Breast epithelium (tissue), 4 donors: ENCODE results near the gene MAP3K12. TPM values are rescaled to one million over a fixed set of nuclear protein-coding genes. Genes with fewer than 3 reads are reported as not detected.
A peak's percentile ranks its signal among the peaks of the same experiment; 100 is the strongest.
"Not testable (repeated sequence)": the region's sequence is repeated elsewhere in the genome, so short reads cannot be mapped to it uniquely, and the experiment has no call there.

Experiments used
- DNase-seq, 2 donors: peaks; one replicate each; pipeline ENCODE4 v3.0.0-alpha.2; 2019; ENCODE audit warnings: low spot score in 2 of 2
- H3K27ac ChIP-seq, 2 donors: fragments of 200-600 bp; sonication (generic) in 1 of 2; one replicate each; pipeline ENCODE4 v1.5.1; 2016 to 2019; ENCODE audit warnings: mild to moderate bottlenecking in 1 of 2
- H3K27me3 ChIP-seq, 2 donors: fragments of 200-600 bp; sonication (generic) in 1 of 2; one replicate each; pipeline versions ENCODE4 v1.5.1 to v1.6.0; 2017 to 2019; ENCODE audit warnings: control low read depth in 1 of 2, mild to moderate bottlenecking in 1 of 2
- H3K36me3 ChIP-seq: fragments of 200-600 bp; one replicate; pipeline ENCODE4 v1.5.1; 2019
- H3K4me1 ChIP-seq, 2 donors: fragments of 200-600 bp; sonication (generic); one replicate each; pipeline ENCODE4 v1.5.1; 2016 to 2019; ENCODE audit warnings: control low read depth in 1 of 2
- H3K4me3 ChIP-seq, 3 donors: fragments of 200-600 bp; sonication (generic); 1 replicate in 2 of 3; 2 replicates in 1 of 3; pipeline ENCODE4 v1.5.1; 2016 to 2019; ENCODE audit warnings: mild to moderate bottlenecking in 3 of 3, moderate library complexity in 2 of 3
- H3K9me3 ChIP-seq, 2 donors: fragments of 200-600 bp; sonication (generic) in 1 of 2; one replicate each; pipeline ENCODE4 v1.5.1; 2016 to 2019; ENCODE audit warnings: control low read depth in 1 of 2
- POLR2A ChIP-seq: fragments of 450-650 bp; IDR thresholded peaks from one replicate; pipeline ENCODE4 v1.6.1; 2016; ENCODE audit warnings: antibody characterized with exemption, mild to moderate bottlenecking, moderate library complexity
- POLR2AphosphoS5 ChIP-seq, 3 donors: sonication (generic); formaldehyde crosslinking; IDR thresholded peaks; one replicate each; pipeline ENCODE4 v1.6.1; 2017; ENCODE audit warnings: antibody characterized with exemption in 3 of 3
- intact Hi-C: fragments of 100-400 bp; cut with DNase I; formaldehyde crosslinking; loops from one replicate; pipeline ENCODE4 v1.15.1; 2023; ENCODE audit warnings: low total_unique reads
- total RNA-seq, 3 donors: library from RNA; depleted of rRNA; stranded (reverse); fragments of >200 nt; gene quantifications; one replicate each; pipeline ENCODE4 v1.1.0, GENCODE V29; 2016
- TF ChIP-seq, protein P1 (sequence below), 3 donors: fragments of 450-650 bp; IDR thresholded peaks; one replicate each; pipeline ENCODE4 v1.5.1; 2016 to 2017; ENCODE audit warnings: antibody characterized with exemption in 3 of 3, mild to moderate bottlenecking in 3 of 3, moderate library complexity in 3 of 3

MAP3K12 gene
- 10 to 100 TPM; 16.4 to 28.8 (median 24.6) TPM for total RNA-seq

DNA sequence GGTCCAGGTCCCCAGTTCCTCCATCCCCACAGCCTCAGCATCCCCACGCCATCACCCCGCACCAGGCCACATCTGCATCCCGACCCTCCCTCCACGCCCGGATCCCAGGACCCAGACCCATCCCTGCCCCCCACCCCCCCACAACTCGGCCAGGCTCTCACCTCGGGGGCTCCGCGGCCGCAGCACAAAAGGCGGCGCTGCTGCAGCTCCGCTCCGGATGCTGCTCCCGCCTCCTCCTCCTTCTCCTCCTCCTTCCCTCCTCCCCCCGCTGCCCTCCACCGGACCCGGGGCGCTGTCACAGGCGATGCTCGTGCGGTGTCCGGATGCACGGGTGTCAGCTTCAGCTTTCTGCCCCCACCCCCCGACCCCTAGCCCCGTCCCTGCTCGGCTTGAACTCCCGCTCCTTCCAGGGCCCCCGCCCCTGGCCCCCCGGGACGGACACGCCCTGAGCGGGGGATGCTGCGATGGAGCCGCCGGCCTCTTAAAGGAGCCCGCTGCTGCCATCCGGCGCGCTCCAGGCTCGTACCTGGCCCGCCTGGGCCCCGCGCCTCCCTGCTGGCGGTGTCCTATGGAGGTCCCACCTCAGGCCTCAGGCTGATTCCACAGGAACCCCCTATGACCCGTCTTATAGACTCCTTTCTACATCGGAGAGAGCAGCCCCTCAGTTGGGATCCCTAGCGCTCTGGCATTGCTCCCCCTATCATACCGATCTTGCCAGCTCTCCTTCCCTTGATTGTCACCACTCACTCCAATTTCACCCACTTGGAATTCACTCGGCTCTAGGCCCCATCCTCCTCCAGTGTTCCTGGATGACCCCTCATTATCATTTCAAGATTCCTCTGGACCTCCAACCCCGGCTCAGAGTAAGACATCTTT lies at the start of gene MAP3K12:
MAP3K12 (minus strand) TSS at position 193 of the 876 bp plus-strand sequence. CDS start 12,067 bp downstream, outside the sequence.
- Histone ChIP-seq H3K4me1 (peaks cover 7 to 8% of the 10 kb centered on the region in 2 donors), H3K4me3 (peak within 1 kb of the TSS; percentile 63 to 70 (median 66)), H3K27ac (peak within 1 kb of the TSS; percentile 99 to 100), H3K9me3 (no peaks in the 10 kb centered on the region), H3K36me3 (no peaks in the 10 kb centered on the region), H3K27me3 (no peaks in the 10 kb centered on the region)
- DNase-seq: peak in 1 of 2 donors; percentile 62
- TF ChIP-seq POLR2A (no peak), POLR2AphosphoS5 (IDR thresholded peaks at IDR 0.05) (no peak)
- TF ChIP-seq, protein P1, sequence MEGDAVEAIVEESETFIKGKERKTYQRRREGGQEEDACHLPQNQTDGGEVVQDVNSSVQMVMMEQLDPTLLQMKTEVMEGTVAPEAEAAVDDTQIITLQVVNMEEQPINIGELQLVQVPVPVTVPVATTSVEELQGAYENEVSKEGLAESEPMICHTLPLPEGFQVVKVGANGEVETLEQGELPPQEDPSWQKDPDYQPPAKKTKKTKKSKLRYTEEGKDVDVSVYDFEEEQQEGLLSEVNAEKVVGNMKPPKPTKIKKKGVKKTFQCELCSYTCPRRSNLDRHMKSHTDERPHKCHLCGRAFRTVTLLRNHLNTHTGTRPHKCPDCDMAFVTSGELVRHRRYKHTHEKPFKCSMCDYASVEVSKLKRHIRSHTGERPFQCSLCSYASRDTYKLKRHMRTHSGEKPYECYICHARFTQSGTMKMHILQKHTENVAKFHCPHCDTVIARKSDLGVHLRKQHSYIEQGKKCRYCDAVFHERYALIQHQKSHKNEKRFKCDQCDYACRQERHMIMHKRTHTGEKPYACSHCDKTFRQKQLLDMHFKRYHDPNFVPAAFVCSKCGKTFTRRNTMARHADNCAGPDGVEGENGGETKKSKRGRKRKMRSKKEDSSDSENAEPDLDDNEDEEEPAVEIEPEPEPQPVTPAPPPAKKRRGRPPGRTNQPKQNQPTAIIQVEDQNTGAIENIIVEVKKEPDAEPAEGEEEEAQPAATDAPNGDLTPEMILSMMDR (IDR thresholded peaks at IDR 0.05): no peak
- intact Hi-C loops: no loop called here

DNA sequence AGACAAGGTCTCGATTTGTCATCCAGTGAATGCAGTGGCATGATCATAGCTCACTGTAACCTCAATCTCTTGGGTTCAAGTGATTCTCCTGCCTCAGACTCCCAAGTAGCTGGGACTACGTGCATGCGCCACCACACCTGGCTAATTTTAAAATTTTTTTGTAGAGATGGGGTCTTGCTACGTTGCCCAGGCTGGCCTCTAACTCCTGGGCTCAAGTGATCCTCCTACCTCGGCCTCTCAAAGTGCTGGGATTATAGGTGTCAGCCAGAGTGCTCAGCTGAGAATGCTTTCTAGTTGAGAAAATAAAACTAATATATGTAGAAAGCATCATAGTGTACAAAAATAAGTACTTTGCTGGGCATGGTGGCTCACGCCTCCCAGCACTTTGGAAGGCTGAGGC lies 49.1 kb upstream of the MAP3K12 start:
- not testable (repeated sequence) for H3K9me3 ChIP-seq, DNase-seq, H3K4me1 ChIP-seq, H3K4me3 ChIP-seq, H3K27ac ChIP-seq, H3K27me3 ChIP-seq, H3K36me3 ChIP-seq
- intact Hi-C loops: loop anchor here (5.0 kb wide), 1 partner anchor 129 kb away; the partner anchor contains the start of gene ATP5MC2

DNA sequence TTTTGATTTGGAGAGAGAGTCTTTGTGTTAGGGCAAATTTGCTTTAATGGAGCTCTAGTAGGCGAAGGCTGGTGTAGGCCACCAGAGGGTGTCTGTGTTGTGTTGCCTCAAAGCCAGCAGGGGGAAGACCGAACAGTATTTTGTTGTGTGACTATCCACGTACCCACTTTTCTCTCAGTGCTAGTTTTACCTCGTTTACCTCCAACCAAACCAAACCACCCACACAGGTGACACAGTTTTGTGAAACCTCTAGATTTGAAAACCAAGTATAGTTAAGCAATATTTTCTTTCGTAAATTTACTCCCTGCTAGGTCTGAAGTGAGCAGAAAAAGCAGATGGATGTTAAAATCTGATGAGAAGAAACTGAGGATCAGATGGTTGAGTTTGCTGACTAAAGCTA lies 44.3 kb upstream of the MAP3K12 start:
- TF ChIP-seq POLR2A (no peak), POLR2AphosphoS5 (IDR thresholded peaks at IDR 0.05) (peak in 1 of 3 donors; percentile 67)
- TF ChIP-seq, protein P1 (IDR thresholded peaks at IDR 0.05): peak; percentile 74 to 98 (median 98)
- intact Hi-C loops: no loop called here
- peaks cover 10% of the 10 kb centered on the region for H3K36me3 ChIP-seq
- peaks cover 0 to 10% of the 10 kb centered on the region in 2 donors for H3K4me1 ChIP-seq
- DNase-seq: peak; percentile 56 to 63
- H3K9me3 ChIP-seq: no peaks in the 10 kb centered on the region
- H3K4me3 ChIP-seq: no peak overlapping the region
- H3K27me3 ChIP-seq: no peaks in the 10 kb centered on the region
- H3K27ac ChIP-seq: peak overlapping the region; percentile 78 to 86

DNA sequence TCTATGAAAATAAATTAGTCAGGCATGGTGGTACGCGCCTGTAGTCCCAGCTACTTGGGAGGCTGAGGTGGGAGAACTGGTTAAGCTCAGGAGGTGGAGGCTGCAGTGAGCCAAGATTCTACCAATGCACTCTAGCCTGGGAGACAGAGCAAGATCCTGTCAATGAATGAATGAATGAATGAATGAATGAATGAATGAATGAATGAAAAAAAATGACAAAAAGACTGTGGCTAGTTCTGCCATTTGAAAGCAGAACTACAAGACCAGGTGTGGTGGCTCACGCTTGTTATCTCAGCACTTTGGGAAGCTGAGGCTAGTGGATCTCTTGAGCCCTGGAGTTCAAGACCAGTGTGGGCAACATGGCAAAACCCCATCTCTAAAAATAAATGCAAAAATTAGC lies 40.3 kb upstream of the MAP3K12 start:
- Histone ChIP-seq H3K4me3 (no peak overlapping the region), H3K27me3 (no peaks in the 10 kb centered on the region), H3K9me3 (no peaks in the 10 kb centered on the region), H3K4me1 (peaks cover 0 to 10% of the 10 kb centered on the region in 2 donors), H3K27ac (peak overlapping the region; percentile 80 to 82), H3K36me3 (peaks cover 10% of the 10 kb centered on the region)
- no peak for DNase-seq
- TF ChIP-seq POLR2A (no peak), POLR2AphosphoS5 (IDR thresholded peaks at IDR 0.05) (no peak)
- TF ChIP-seq, protein P1 (IDR thresholded peaks at IDR 0.05): no peak
- intact Hi-C loops: no loop called here

DNA sequence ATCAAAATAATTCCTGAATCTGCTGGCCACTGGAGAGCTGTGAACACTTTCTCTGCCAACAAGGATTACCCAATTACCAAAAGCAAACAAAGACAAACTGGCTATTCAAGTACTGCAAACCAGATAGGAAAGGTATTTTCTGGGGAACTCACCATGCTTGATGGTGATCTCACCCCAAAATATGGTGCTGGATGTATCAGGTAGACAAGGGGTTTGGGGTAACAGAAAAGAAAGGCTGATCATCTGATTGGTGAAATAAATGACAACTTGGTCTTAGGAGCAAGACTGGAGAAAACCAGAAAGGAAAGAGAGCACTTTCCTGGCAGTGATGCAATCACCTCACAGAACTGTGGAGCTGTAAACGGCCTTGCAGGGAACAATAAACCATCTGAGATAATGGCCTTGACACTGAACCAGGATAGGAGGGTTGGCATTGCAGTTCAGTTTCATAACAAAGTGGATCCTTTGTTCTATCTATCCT lies 39.0 kb upstream of the MAP3K12 start:
- TF ChIP-seq, protein P1 (IDR thresholded peaks at IDR 0.05): no peak
- TF ChIP-seq POLR2A: no peak
- peak in 2 of 3 donors; percentile 53 to 61 for TF ChIP-seq POLR2AphosphoS5 (IDR thresholded peaks at IDR 0.05)
- peak in 1 of 2 donors; percentile 31 for DNase-seq
- intact Hi-C loops: no loop called here
- Histone ChIP-seq H3K4me3 (no peak overlapping the region), H3K27ac (peak overlapping the region; percentile 80 to 82), H3K27me3 (no peaks in the 10 kb centered on the region), H3K36me3 (peaks cover 10% of the 10 kb centered on the region), H3K4me1 (peaks cover 0 to 10% of the 10 kb centered on the region in 2 donors), H3K9me3 (no peaks in the 10 kb centered on the region)
